HG03460 (cell line): ENCODE results near the gene SLC24A3.

ENCODE experiments used
- ATAC-seq: cut with Tn5 transposase; IDR thresholded peaks from one replicate; pipeline ENCODE4 v1.9.1; 2021; ENCODE audit not compliant: unreplicated experiment

The SLC24A3 gene

DNA sequence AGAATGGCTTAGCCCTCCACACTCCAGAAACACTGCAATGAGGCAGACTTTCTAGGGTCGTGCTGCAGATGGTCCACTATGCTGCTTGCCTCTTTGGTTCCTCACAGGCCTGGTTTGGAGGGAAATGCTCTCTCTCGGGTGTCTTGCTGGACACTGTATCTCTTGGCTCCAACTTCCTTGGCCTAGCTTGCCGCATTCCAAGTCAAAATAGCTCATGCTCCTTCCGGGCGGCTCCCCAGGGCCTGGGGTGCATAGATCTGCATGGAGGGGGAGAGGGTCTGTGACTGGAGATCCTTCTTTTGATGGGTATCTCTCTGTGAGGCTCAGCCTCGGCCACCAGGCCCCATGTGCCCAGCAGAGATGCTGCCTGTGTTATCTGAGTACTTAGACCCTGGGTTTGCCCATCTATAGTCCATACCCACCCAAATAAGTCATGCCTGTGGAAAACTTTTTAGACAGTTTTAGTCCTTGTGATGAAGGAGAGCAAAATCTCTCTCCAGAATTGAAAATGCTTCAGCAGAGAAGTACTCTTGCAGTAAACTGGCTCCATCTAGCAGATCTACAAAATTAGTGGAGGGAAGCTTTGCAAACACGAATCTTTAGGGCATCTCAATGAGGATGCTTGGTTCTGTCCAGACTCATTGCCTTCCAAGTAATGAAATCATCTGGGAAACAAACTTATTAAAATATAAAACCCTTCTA, 281.5 kb downstream of the SLC24A3 start:
- ATAC-seq: no peak

DNA sequence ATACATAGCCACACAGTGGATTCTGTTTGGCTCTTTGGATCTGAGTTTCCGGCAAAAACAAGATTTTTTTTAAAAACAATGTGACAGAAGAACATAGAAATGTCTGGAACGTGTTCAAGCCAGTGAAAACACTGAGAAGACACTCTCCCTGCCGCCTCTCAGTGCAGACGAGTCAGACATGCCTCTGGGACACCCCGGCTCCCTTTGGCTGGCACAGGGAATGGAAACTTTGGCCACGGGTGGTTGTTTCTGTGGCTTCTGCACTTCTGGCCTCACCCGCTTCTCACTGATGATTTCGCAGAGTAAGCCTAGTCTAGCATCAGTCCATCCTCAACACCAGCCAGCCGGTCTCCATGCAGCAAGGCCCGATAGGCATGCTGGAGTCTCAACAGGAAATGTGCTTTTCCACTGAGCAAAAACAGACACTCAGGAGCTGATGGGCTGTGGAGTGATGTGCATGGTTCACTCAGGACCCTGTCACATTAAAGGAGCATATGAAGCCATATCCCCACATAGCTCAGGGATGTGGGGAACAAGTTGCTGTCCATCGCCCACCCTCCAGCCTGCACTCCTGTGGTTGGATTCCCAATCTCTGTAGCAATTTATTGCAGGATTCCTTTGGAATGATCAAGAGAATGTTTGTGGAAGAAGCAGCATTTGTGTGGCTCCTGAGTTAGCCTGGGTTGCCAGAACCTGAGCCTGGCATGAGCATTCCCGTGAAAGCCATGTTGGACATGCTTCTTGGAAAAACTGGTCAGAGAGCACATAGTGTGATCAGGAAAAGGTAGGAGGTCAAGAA, 283.7 kb downstream of the SLC24A3 start:
- ATAC-seq: no peak

DNA sequence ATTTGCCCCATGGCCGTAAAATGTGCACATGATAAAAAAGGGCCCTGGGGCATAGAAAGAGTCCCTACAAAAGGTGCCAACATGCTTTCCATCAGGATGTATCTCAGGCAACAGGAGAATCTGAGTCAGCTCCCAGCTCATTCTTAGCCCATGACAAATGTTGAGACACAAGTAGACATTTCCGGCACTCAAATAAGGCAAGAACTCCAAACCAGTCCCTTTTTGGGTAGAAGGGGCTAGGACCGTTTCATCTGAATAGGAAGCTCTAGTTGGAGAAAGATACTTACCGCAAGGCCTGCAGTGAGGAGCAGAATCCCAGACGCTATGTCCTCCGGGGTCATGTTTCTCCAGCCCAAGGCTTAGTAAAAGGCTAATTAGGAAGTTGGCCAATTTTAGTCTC, 284.6 kb downstream of the SLC24A3 start:
- ATAC-seq: no peak

DNA sequence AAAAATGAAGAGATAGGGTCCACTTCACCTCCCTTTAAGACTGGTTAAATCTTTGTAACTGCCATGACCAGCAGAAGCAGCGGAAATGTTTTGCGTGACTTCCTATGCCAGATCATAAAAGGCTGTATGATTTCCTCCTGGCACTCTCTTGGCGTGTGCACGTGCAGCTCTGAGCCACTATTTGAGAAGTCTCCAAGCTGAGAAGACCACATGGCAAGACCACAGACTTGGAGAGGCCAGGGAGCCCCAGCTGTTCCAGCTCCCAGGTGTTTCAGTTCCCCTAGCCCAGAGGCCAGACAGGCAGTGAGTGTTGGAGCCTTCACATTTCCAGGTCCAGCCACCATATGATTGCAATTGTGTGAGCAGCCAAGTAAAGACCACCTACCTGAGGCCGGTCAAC, 286.3 kb downstream of the SLC24A3 start:
- ATAC-seq: no peak

DNA sequence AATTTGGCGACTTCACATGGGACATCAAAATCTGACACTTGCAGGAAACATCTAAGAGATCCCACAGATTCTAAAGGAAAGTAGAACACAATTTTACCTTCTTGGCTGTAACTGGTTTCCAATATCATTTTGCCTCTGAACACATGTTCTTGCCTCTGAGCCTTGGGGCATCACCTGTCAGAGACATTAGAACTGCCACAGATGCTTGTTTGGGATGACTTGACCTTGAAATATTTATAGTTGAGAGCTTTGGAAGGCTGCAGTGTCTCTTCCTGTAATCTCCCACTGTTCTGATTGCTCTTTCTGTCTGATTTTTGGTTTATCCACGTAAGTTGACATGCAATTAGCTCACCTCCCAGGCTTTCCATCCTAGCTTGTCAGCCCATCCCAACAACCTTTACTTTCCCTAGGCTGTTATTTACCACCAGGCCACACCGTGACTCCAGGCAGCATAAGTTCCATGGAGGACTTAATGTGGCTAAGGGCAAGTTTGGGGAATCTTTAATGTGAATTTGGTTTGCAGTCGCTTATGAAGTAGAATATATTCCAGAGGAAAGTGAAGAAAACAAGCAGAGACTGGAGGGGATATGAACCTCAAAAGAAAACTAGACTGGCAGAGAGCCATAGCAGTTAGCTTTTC, 289.2 kb downstream of the SLC24A3 start:
- ATAC-seq: no peak

DNA sequence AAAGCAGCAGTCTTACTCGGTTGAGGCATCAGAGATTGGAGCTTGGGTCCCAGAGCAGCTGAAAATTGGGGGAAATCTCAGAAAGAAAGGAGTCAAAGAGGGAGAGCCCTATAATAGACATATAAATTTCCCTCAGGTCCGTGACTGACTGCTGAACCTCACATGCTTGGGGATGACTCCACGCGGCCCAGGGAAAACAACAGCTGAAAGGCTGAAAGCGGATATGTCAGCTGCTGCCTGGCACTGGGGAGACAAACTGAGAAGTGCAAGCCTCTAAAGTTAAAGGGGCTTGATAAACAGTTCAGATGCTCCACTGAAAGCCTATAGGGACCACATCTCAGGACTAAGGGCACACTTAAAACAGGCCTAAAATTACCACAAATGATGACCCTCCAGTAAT, 289.7 kb downstream of the SLC24A3 start:
- ATAC-seq: no peak

DNA sequence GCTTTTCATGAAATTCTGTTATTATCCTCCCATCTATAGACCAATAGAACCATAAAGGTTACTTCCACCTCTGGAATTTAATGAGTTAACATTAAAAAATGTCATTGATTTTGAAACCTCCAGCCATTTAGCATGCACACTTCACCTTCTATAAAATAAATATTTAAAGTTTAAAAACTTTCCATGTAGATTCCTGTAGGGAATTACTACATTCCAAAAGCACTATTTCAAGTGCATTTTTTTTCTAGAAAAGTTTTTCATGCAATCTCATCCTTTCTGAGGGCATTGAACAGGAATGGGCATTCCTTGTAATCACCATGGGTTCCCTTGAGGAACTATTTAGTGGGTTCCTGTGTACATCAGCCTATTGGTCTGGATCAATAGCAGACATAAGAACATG, 291.8 kb downstream of the SLC24A3 start:
- no peak for ATAC-seq

DNA sequence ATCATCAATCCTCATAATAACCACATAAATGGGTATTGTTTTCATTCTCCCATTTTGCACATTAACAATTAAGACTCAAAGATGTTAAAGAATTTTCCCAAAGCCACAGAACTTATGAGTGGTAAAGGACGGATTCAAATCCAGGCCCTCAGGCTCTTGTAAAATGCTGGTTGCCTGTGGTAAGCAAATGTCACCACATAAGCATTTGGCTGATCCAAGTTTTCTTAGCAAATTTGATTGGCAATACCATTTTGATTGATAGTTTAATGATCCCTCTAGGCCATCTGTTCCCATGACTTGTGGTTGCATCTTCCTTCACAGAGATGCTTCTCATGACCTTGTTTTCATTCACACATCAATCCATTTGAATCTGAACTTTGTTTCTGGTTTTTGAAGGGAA, 293.6 kb downstream of the SLC24A3 start:
- no peak for ATAC-seq

DNA sequence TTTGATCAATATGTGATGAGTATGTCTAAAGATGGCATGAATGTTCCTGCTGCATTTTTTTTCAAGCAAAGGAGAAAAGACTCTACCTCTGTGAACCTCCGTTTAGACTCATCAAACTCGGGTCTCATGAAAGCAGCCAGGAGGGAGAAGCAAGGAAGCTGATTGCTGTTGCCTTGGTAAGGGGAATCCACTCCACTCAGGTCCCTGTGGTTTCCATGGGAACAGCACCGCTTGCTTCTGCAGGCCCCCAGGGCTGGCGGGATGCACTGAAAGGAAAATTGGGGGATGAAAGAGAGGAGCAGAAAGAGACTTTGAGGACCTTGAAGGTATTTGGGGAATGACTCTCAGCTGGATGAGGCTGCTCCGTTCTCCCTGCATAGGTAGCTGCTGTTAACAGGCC, 296.0 kb downstream of the SLC24A3 start:
- no peak for ATAC-seq

DNA sequence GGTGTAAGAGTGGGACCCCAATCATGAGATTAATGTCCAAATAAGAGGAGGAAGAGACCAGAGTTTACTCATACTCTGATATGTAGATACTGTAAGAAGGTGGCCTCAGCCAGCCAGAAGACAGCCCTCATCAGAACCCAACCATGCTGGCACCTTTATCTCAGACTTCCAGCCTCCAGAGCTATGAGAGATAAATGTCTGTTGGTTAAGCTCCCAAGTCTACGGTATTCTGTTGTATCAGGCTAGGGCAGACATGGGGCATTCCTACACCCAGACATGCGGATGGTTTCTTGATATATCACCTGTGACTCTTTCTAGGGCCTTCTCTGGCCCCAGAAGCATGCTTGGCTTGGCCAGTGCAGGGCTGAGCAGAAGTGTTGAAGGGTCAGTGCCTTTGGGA, 298.2 kb downstream of the SLC24A3 start:
- ATAC-seq: no peak

DNA sequence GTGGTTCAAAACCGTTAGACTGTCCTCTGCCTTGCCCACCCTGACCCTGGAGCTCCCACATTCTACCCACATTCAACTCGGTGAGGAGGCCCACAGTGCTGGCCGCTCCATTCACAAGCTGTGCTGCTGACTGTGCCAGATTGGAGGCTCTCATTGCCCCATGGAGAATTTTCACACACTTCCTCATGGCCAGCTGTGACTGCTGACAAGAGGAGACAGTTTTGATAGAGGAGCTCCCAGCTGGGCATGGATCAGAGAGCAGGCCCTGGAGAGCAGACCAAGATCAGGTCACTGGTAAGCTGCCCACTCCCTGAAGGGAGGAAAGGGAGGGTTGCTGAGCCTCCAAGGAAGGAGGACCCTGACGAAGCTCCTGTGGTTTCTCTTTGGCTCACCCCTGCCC, 299.5 kb downstream of the SLC24A3 start:
- no peak for ATAC-seq

DNA sequence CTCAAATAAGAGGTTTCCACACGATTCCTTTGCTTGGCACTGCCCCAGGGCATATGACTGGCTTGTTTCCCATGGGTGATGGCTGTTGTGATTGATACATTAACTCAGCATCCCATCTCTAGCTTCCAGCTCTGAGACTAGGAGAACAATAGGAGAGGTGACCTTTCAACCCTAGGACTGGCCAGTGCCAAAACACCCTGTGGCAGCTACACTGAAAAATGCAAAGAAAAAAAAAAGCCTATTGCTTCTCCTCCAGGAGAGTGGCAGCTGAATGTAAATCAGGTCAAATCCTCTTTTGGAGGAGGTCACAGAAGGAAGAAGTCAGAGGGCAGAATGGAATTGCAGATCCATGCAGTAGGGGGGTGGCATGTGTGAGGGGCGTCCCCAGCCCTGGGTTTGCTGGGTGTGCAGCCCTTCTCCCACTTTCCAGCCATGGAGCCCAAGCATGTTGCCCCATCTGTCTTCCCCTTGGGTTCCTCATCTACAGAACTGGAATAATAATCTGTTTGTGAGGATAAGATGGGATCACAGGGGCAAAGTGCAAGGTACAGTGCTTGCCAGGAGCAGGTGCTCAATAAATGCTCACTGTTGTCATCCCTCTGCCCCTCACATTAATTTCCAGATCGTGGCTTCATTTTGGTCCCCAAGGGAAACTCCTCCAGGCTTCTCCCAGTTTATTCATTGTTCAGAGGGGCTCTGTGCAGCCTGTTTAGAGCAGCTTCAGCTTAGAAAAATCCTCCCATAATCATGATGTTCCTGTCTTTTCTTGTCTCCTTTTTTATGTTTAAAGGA, 300.6 kb downstream of the SLC24A3 start:
- ATAC-seq: no peak

DNA sequence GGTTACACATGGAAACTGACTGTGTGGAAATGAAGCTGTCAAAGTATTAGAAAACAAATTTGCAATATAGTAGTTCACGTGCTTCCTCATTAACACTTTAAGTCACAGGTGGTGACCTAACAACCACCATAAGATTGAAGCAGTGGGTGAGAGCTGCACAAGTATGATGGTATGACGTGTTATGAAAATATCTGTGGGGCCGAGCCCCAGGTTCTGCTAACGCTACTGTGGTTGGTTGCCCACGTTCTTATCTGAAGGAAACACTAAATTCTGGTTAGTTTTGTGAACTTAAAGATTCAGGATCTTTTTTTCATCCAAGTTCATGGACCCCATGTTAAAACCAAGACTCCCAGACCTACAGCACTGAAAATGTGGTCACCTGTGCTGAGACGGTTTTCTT, 302.6 kb downstream of the SLC24A3 start:
- no peak for ATAC-seq

DNA sequence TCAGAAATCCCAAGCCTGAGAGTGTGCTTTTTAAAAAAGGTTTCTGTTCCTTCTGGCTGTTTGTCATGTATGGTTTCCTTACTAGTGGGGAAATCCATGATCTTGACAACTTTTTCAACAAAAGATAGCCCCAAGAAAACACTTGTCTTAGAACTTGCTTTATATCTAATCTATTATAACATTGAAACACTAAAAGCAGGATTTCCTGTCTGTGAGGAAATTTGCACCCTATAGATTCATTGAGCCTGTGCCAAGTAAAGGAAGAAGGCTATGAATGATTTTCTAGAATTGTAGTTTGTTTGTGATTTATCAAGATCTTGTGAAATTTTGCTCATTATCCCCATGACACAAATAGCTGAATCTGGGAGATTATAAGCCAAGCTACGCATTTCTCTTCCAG, 307.0 kb downstream of the SLC24A3 start:
- no peak for ATAC-seq

DNA sequence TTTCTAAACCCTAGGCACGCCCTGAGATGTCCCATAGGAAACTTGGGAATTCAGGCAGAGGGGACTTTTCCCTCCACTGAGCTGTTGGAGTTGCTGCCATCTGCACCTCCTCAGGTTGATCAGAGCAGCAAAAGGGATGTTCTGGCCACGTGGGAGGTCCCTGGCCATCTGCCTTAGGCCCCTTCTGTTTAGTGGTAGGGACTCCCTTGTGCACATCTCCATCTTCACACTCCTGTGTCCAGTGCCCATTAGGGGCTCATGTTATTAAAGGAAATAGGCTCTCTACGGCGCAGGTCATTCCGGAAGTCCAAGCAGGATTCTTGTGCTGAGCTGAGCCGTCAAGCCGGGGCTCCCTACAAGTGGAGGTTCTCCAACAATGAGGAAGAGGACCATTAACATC, 307.8 kb downstream of the SLC24A3 start:
- ATAC-seq: no peak

DNA sequence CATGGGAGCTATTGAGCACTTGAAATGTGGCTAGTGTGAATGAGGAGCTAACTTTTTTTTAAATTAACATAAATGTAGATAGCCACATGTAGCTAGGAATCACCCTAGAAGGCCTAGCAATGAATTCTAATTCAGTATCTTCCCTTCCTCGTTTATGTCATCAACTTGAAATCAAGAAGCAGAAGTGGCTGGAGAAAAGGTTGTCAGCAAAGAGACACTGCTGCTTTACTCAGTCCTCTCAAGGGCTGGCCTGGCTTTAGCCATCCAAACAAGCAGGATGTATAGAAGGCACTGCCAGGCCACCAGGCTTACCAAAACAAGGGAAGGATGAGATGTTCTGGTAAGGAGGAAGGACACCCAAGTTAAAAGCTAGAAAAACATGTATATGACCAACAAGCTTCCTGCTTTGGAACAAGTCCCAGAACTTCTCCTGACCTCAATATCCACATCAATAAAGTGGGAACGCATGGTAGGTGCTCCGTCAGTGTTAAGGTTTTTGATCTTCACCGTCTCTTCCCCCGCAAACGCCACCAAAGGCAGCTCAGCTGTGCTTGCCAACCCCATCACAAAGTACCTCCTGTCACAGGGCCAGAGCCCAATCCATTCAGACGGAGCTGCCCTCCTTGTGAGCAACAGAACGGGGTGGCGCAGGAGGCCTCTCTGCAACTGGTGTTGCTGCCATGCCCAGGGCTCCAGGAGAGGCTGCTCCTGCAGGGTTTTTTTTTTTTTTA, 309.8 kb downstream of the SLC24A3 start:
- ATAC-seq: no peak

DNA sequence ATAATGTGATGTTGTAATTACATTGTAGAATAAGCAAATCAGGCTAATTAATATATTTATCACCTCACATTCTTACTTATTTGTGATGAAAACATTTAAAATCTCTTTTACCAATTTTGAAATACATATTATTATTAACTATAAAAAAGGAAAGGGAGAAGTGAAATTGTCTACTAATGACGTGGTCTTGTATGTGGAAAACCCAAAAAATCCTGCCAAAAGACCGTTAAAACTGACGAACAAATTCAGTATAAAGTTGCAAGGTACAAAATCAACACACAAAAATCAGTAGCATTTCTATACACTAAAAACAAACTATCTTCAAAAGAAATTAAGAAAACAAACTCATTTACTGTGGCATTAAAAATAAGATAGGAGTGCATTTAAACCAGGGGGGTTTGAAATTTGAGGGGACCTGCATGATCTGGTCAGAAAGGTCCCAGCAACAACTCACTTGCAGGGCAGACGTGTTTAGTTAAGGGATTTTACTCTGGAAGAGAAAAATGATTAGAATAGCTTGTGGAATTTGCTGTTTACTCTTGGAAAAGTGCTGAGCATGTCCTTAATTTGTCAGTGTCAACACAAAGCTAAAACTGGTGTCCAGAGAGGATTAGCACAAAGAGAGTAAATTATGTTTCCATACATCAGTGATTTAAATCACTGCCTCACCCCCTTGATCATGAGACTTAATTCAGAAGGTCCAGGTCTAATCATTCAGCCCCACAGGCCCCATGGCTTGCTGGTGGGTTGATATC, 310.6 kb downstream of the SLC24A3 start:
- ATAC-seq: no peak

DNA sequence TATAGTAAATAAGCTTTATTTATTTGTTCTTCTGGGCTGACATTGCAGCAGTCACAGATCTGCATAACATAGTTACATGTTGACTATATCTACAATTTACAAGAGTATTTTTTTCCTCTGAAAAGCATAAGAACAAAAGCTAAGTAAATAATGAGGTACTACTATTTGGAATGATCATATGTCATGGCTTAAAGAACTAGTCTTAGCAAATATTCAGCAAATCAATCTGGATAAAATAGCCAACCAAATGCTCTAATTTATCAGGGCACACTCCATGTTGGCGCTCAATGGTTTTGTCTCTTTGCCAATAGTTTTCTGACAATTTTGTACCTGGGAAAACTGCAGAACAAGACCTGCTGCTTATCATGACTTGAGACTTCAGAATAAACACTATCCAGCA, 312.2 kb downstream of the SLC24A3 start:
- no peak for ATAC-seq

DNA sequence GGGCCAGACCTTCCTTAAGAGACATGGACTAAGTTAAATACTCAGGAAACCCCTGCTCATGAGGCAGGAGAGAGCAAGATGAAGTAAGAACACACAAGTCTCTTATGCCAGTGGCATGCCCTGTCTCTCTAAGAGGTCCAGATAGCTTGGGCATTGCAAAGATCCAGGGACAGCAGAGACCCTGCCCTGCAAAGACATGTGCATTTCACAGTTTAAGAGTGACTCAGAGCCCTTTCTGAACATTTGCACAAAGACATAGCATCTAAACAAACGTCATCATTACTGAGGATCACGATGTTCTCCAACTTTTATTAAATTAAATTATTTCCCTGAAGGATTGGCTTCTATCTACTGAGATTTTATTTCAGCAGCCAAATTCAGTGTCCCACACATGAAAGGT, 315.1 kb downstream of the SLC24A3 start:
- ATAC-seq: no peak
